HCT116 (cell line): Measurements from ENCODE around the gene SLC41A2. TPM values are rescaled to one million over a fixed set of nuclear protein-coding genes. Genes with fewer than 3 reads are reported as not detected.

Experiments
- ATAC-seq: fragments of 200-7000 bp; cut with Tn5 transposase; 2 replicates; pipeline ENCODE4 v1.9.1; 2020; ENCODE audit warnings: mild to moderate bottlenecking, moderate library complexity
- BruUV-seq: library from RNA; stranded (reverse); fragments of 400-500 nt; replicated peaks from 2 replicates; lab custom pipeline; 2021; lab: Mats Ljungman, UMichigan
- CTCF ChIA-PET: fragments of 300-600 bp; sonication (Branson Sonifier 250); formaldehyde crosslinking; loops from one replicate; lab custom pipeline; 2021; ENCODE audit warnings: antibody characterized with exemption; lab: Charles Lee
- POLR2A ChIA-PET: fragments of 300-600, 350-600 bp; sonication (Branson Sonifier 250); formaldehyde crosslinking; loops from one replicate; lab custom pipeline; 2021; ENCODE audit warnings: antibody characterized with exemption; lab: Charles Lee
- RAD21 ChIA-PET, 2 experiments: fragments of 300-600 bp; sonication (Branson Sonifier 250); formaldehyde crosslinking; loops; one replicate each; lab custom pipeline; 2023; ENCODE audit warnings: low total read pairs in 2 of 2; ENCODE audit not compliant: uncharacterized antibody in 2 of 2, unreplicated experiment in 2 of 2, low non-redundant PET in 1 of 2; lab: Charles Lee
- DNase-seq: peaks from one replicate; pipeline ENCODE4 v3.0.0-alpha.2; 2010; ENCODE audit warnings: low read depth, low spot score
- H2AFZ ChIP-seq: fragments of 200-600 bp; shearing (Covaris generic), sonication (generic); 2 replicates; pipeline ENCODE4 v1.6.1; 2017; ENCODE audit warnings: low read depth, mixed run types, mixed read lengths, antibody characterized with exemption, low read length; ENCODE audit not compliant: poor library complexity, severe bottlenecking
- H3K27ac ChIP-seq: 2 replicates; pipeline ENCODE4 v1.5.1; 2012; ENCODE audit warnings: low read depth, low read length
- H3K27me3 ChIP-seq: fragments of 200-600 bp; sonication (generic); 2 replicates; pipeline ENCODE4 v1.6.1; 2016; ENCODE audit warnings: mixed run types, low read length, mixed read lengths; ENCODE audit not compliant: insufficient read depth
- H3K36me3 ChIP-seq, 2 experiments: fragments of 200-500 bp in 1 of 2; fragments of 200-600 bp in 1 of 2; sonication (Bioruptor generic) in 1 of 2; sonication (generic) in 1 of 2; 2 replicates each; pipeline versions ENCODE4 v1.5.1 to v1.6.1; 2014 to 2016; ENCODE audit warnings: low read length in 2 of 2, inconsistent platforms in 1 of 2, mixed read lengths in 1 of 2, mixed run types in 1 of 2; ENCODE audit not compliant: insufficient read depth in 2 of 2, control insufficient read depth in 1 of 2
- H3K4me1 ChIP-seq, 2 experiments: fragments of 200-600 bp in 1 of 2; sonication (generic) in 1 of 2; 2 replicates each; pipeline versions ENCODE4 v1.5.1 to v1.6.1; 2012 to 2017; ENCODE audit warnings: low read length in 2 of 2, inconsistent platforms in 1 of 2, mild to moderate bottlenecking in 1 of 2, mixed read lengths in 1 of 2, mixed run types in 1 of 2, moderate library complexity in 1 of 2; ENCODE audit not compliant: insufficient read depth in 2 of 2, control insufficient read depth in 1 of 2
- H3K4me2 ChIP-seq: fragments of 200-600 bp; sonication (generic); 2 replicates; pipeline ENCODE4 v1.6.1; 2017; ENCODE audit warnings: mixed run types, low read length, mixed read lengths
- H3K4me3 ChIP-seq, 2 experiments: fragments of 200-600 bp in 1 of 2; sonication (generic) in 1 of 2; replicated peaks in 1 of 2; 2 replicates each; pipeline ENCODE4 v1.5.1; 2011 to 2016; ENCODE audit warnings: low read length in 2 of 2, control low read depth in 1 of 2, low read depth in 1 of 2, mild to moderate bottlenecking in 1 of 2, mixed read lengths in 1 of 2, mixed run types in 1 of 2
- H3K79me2 ChIP-seq: fragments of 200-600 bp; sonication (generic); 2 replicates; pipeline ENCODE4 v1.6.1; 2017; ENCODE audit warnings: mild to moderate bottlenecking, mixed run types, low read length, moderate library complexity, mixed read lengths; ENCODE audit not compliant: insufficient read depth
- H3K9ac ChIP-seq: fragments of 200-600 bp; sonication (generic); 2 replicates; pipeline ENCODE4 v1.6.1; 2016; ENCODE audit warnings: low read length, mixed read lengths
- H3K9me2 ChIP-seq: fragments of 200-600 bp; sonication (generic), shearing (Covaris generic); 2 replicates; pipeline ENCODE4 v1.6.1; 2017; ENCODE audit warnings: mixed run types, mild to moderate bottlenecking, moderate library complexity; ENCODE audit not compliant: insufficient read depth
- H3K9me3 ChIP-seq, 2 experiments: fragments of 200-500 bp in 1 of 2; fragments of 200-600 bp in 1 of 2; sonication (Bioruptor generic) in 1 of 2; sonication (generic) in 1 of 2; 2 replicates each; pipeline ENCODE4 v1.6.1; 2014 to 2017; ENCODE audit warnings: low read length in 2 of 2, mixed read lengths in 2 of 2, inconsistent platforms in 1 of 2, low read depth in 1 of 2, mild to moderate bottlenecking in 1 of 2, mixed run types in 1 of 2, moderate library complexity in 1 of 2; ENCODE audit not compliant: control insufficient read depth in 1 of 2, insufficient read depth in 1 of 2
- H4K20me1 ChIP-seq: fragments of 200-600 bp; sonication (generic), shearing (Covaris generic); 2 replicates; pipeline ENCODE4 v1.6.1; 2017; ENCODE audit warnings: mixed run types, mild to moderate bottlenecking, moderate library complexity; ENCODE audit not compliant: insufficient read depth
- ATF3 ChIP-seq: IDR thresholded peaks from 2 replicates; pipeline ENCODE4 v1.6.1; 2012
- CTCF ChIP-seq, 3 experiments: fragments of 200-600 bp in 1 of 3; sonication (generic) in 1 of 3; IDR thresholded peaks in 2 of 3; conservative IDR thresholded peaks in 1 of 3; 2 replicates each; pipeline ENCODE4 v1.5.1; 2012 to 2017; ENCODE audit warnings: low read depth in 2 of 3, low read length in 2 of 3, antibody characterized with exemption in 1 of 3, borderline replicate concordance in 1 of 3, control low read depth in 1 of 3, mild to moderate bottlenecking in 1 of 3, mixed read lengths in 1 of 3, mixed run types in 1 of 3, moderate library complexity in 1 of 3; ENCODE audit not compliant: insufficient read depth in 1 of 3
- ELF1 ChIP-seq: IDR thresholded peaks from 2 replicates; pipeline ENCODE4 v1.6.1; 2012; ENCODE audit warnings: low read depth, borderline replicate concordance
- EZH2 ChIP-seq: fragments of 200-600 bp; sonication (generic); IDR thresholded peaks from 2 replicates; pipeline ENCODE4 v1.6.1; 2017; ENCODE audit warnings: antibody characterized with exemption, mixed run types
- EZH2phosphoT487 ChIP-seq: fragments of 200-600 bp; IDR thresholded peaks from 2 replicates; pipeline ENCODE4 v1.6.1; 2018; ENCODE audit warnings: antibody characterized with exemption, borderline replicate concordance
- FOSL1 ChIP-seq: IDR thresholded peaks from 2 replicates; pipeline ENCODE4 v1.6.1; 2012; ENCODE audit warnings: low read depth
- JUND ChIP-seq: IDR thresholded peaks from 2 replicates; pipeline ENCODE4 v1.6.1; 2012
- MAX ChIP-seq: IDR thresholded peaks from 2 replicates; pipeline ENCODE4 v1.6.1; 2012
- RAD21 ChIP-seq: IDR thresholded peaks from 2 replicates; pipeline ENCODE4 v1.6.1; 2012; ENCODE audit warnings: low read depth, mild to moderate bottlenecking
- SRF ChIP-seq: IDR thresholded peaks from 2 replicates; pipeline ENCODE4 v1.6.1; 2012; ENCODE audit warnings: low read depth
- TCF7L2 ChIP-seq: IDR thresholded peaks from 2 replicates; pipeline ENCODE4 v1.7.0; 2011; ENCODE audit warnings: borderline replicate concordance, inconsistent platforms; ENCODE audit not compliant: insufficient read depth, insufficient read length; ENCODE audit errors: extremely low read depth
- YY1 ChIP-seq: IDR thresholded peaks from 2 replicates; pipeline ENCODE4 v1.6.1; 2011; ENCODE audit warnings: low read length, low read depth, moderate library complexity, mild to moderate bottlenecking; ENCODE audit not compliant: insufficient replicate concordance; ENCODE audit errors: extremely low read depth
- ZFX ChIP-seq: fragments of 450-650 bp; IDR thresholded peaks from 2 replicates; pipeline ENCODE4 v1.6.1; 2017
- ZNF274 ChIP-seq: fragments of 200-500 bp; sonication (Bioruptor generic); IDR thresholded peaks from 2 replicates; pipeline ENCODE4 v1.6.1; 2014; ENCODE audit warnings: mild to moderate bottlenecking, low read depth, low read length, inconsistent platforms
- intact Hi-C: fragments of 100-400 bp; cut with micrococcal nuclease; formaldehyde crosslinking; loops from 2 replicates; pipeline ENCODE4 v1.10.0; 2022
- total RNA-seq: library from RNA; stranded (reverse); gene quantifications from one replicate; pipeline ENCODE4 v1.2.1, GENCODE V29; 2021; ENCODE audit not compliant: unreplicated experiment

SLC41A2 gene
- total RNA-seq, 1 experiment from 2014 or later, result 12.5 TPM

GRCh38 chr12:104998423-104999346, 40.6 kb upstream of the SLC41A2 start:
- ATAC-seq, result no peak
- no peak for DNase-seq
- BruUV-seq, result no TSS peak
- H3K9me3 ChIP-seq, result no peaks in the 10 kb centered on the region
- H3K79me2 ChIP-seq, result peaks cover 13% of the 10 kb centered on the region
- CTCF ChIA-PET, result no interaction called here
- TF ChIP-seq ATF3 (no peak), TCF7L2 (no peak), ZFX (no peak), RAD21 (no peak), FOSL1 (no peak), EZH2 (no peak), SRF (no peak), CTCF (IDR thresholded peaks at IDR 0.05 in 2 of 3, conservative IDR thresholded peaks at IDR 0.05 in 1 of 3; ENCODE audit: borderline replicate concordance in 1 of 3, insufficient read depth in 1 of 3, low read depth in 2 of 3, low read length in 2 of 3) (no peak), MAX (no peak), EZH2phosphoT487 (no peak), YY1 (no peak), ELF1 (no peak), JUND (no peak), ZNF274 (no peak)
- TF ChIP-seq, all 23 proteins: peak for 0
- ChIA-PET RAD21 (no interaction called here), POLR2A (no interaction called here)
- no peaks in the 10 kb centered on the region; the same call in 1 of the 2 replicates for H4K20me1 ChIP-seq
- H3K9me2 ChIP-seq, result no peaks in the 10 kb centered on the region
- peaks cover 11 to 36% of the 10 kb centered on the region in 2 experiments; a peak in 3 of 4 replicates for H3K36me3 ChIP-seq
- intact Hi-C loops, result no loop called here
- H3K9ac ChIP-seq, result no peak overlapping the region
- H3K4me3 ChIP-seq, result no peak overlapping the region
- H3K27ac ChIP-seq, result no peak overlapping the region
- H3K4me2 ChIP-seq, result no peak overlapping the region
- H2AFZ ChIP-seq, result no peak overlapping the region
- no peaks in the 10 kb centered on the region for H3K27me3 ChIP-seq
- no peaks in the 10 kb centered on the region for H3K4me1 ChIP-seq
